WTC11 (cell line): ENCODE measurements around the gene KRT14. TPM values are rescaled to one million over a fixed set of nuclear protein-coding genes. Genes with fewer than 3 reads are reported as not detected.
"Not testable (repeated sequence)": the region's sequence is repeated elsewhere in the genome, so short reads cannot be mapped to it uniquely, and the experiment has no call there.

Experiments used
- ATAC-seq: fragments of 200-7000 bp; cut with Tn5 transposase; 2 replicates; pipeline ENCODE4 v1.10.0; 2021; ENCODE audit warnings: mild to moderate bottlenecking, moderate library complexity
- CTCF ChIA-PET: fragments of 300-600 bp; sonication (Branson Sonifier 250); formaldehyde crosslinking; loops from one replicate; lab custom pipeline; 2021; ENCODE audit warnings: antibody characterized with exemption; lab: Charles Lee
- POLR2A ChIA-PET: fragments of 350-600 bp; sonication (Branson Sonifier 250); formaldehyde crosslinking; loops from one replicate; lab custom pipeline; 2021; ENCODE audit warnings: antibody characterized with exemption; lab: Charles Lee
- DNase-seq: peaks from one replicate; pipeline ENCODE4 v3.0.0; 2021; ENCODE audit warnings: low spot score
- H3K27ac Mint-ChIP-seq: 2 replicates; pipeline ENCODE4 v1.8.0; 2021; ENCODE audit warnings: mixed read lengths
- H3K27me3 Mint-ChIP-seq: 2 replicates; pipeline ENCODE4 v1.8.0; 2021; ENCODE audit warnings: low read depth, mild to moderate bottlenecking, moderate library complexity, mixed read lengths
- H3K36me3 Mint-ChIP-seq: 2 replicates; pipeline ENCODE4 v1.8.0; 2021; ENCODE audit warnings: mixed read lengths
- H3K4me1 Mint-ChIP-seq: 2 replicates; pipeline ENCODE4 v1.8.0; 2022; ENCODE audit warnings: mixed read lengths
- H3K4me3 Mint-ChIP-seq: 2 replicates; pipeline ENCODE4 v1.8.0; 2021; ENCODE audit warnings: mild to moderate bottlenecking, moderate library complexity, mixed read lengths
- H3K9me3 Mint-ChIP-seq: 2 replicates; pipeline ENCODE4 v1.8.0; 2021; ENCODE audit warnings: mixed read lengths
- CBFB ChIP-seq: sonication (generic); formaldehyde crosslinking; IDR thresholded peaks from 2 replicates; pipeline ENCODE4 v1.8.1; 2022; ENCODE audit warnings: mild to moderate bottlenecking, low read depth, missing genetic modification reagents
- GRHL2 ChIP-seq: fragments of 250-450 bp; sonication (Bioruptor Pico); IDR thresholded peaks from 2 replicates; pipeline ENCODE4 v1.8.0; 2022; ENCODE audit warnings: mild to moderate bottlenecking, moderate library complexity; ENCODE audit not compliant: insufficient replicate concordance, severe bottlenecking
- GTF2I ChIP-seq: fragments of 250-450 bp; sonication (Bioruptor Pico); conservative IDR thresholded peaks from 2 replicates; pipeline ENCODE4 v1.4.0; 2021; ENCODE audit warnings: mild to moderate bottlenecking
- JUN ChIP-seq: sonication (generic); formaldehyde crosslinking; IDR thresholded peaks from 2 replicates; pipeline ENCODE4 v1.8.0; 2023; ENCODE audit warnings: mild to moderate bottlenecking, missing genetic modification reagents
- KAT7 ChIP-seq: sonication (generic); formaldehyde crosslinking; IDR thresholded peaks from 2 replicates; pipeline ENCODE4 v1.8.1; 2023; ENCODE audit warnings: missing genetic modification reagents, mild to moderate bottlenecking, borderline replicate concordance
- MXD4 ChIP-seq: fragments of 250-450 bp; sonication (Bioruptor Pico); IDR thresholded peaks from 2 replicates; pipeline ENCODE4 v1.8.0; 2021; ENCODE audit warnings: mild to moderate bottlenecking, moderate library complexity, borderline replicate concordance
- NFATC4 ChIP-seq: fragments of 250-450 bp; sonication (Bioruptor Pico); IDR thresholded peaks from 2 replicates; pipeline ENCODE4 v1.9.0; 2021; ENCODE audit warnings: mild to moderate bottlenecking
- NR1H2 ChIP-seq: sonication (generic); formaldehyde crosslinking; IDR thresholded peaks from 2 replicates; pipeline ENCODE4 v1.9.0; 2021; ENCODE audit warnings: mild to moderate bottlenecking, moderate library complexity, missing genetic modification reagents
- NR3C1 ChIP-seq: sonication (generic); formaldehyde crosslinking; conservative IDR thresholded peaks from 2 replicates; pipeline ENCODE4 v1.8.1; 2023; ENCODE audit warnings: low read depth, mild to moderate bottlenecking, missing genetic modification reagents
- RELA ChIP-seq: sonication (generic); formaldehyde crosslinking; IDR thresholded peaks from 2 replicates; pipeline ENCODE4 v1.8.1; 2022; ENCODE audit warnings: missing genetic modification reagents, mild to moderate bottlenecking, borderline replicate concordance
- RORB ChIP-seq: fragments of 250-450 bp; sonication (Bioruptor Pico); IDR thresholded peaks from 2 replicates; pipeline ENCODE4 v1.9.0; 2021; ENCODE audit warnings: mild to moderate bottlenecking
- SOX15 ChIP-seq: fragments of 250-450 bp; sonication (Bioruptor Pico); IDR thresholded peaks from 2 replicates; pipeline ENCODE4 v1.9.0; 2021; ENCODE audit warnings: mild to moderate bottlenecking
- TP53 ChIP-seq: sonication (generic); formaldehyde crosslinking; IDR thresholded peaks from 2 replicates; pipeline ENCODE4 v1.8.1; 2023; ENCODE audit warnings: mild to moderate bottlenecking, missing genetic modification reagents
- ZNF396 ChIP-seq: fragments of 250-450 bp; sonication (Bioruptor Pico); IDR thresholded peaks from 2 replicates; pipeline ENCODE4 v1.8.0; 2021; ENCODE audit warnings: mild to moderate bottlenecking, moderate library complexity, borderline replicate concordance
- total RNA-seq: library from RNA; stranded (reverse); gene quantifications from 3 replicates; pipeline ENCODE4 v1.2.3, GENCODE V29; 2021
- TF ChIP-seq, protein P1 (sequence below): sonication (generic); formaldehyde crosslinking; IDR thresholded peaks from 2 replicates; pipeline ENCODE4 v1.8.0; 2023; ENCODE audit warnings: missing genetic modification reagents, mild to moderate bottlenecking, borderline replicate concordance
- TF ChIP-seq, protein P2 (sequence below): sonication (generic); formaldehyde crosslinking; IDR thresholded peaks from 2 replicates; pipeline ENCODE4 v1.8.0; 2022; ENCODE audit warnings: mild to moderate bottlenecking, missing genetic modification reagents
- TF ChIP-seq, protein P3 (sequence below): sonication (generic); formaldehyde crosslinking; IDR thresholded peaks from 2 replicates; pipeline ENCODE4 v1.8.1; 2022; ENCODE audit warnings: low read depth, mild to moderate bottlenecking, moderate library complexity, missing genetic modification reagents, borderline replicate concordance
- TF ChIP-seq, protein P4 (sequence below): fragments of 250-450 bp; sonication (Bioruptor Pico); IDR thresholded peaks from 2 replicates; pipeline ENCODE4 v1.9.0; 2021; ENCODE audit warnings: mild to moderate bottlenecking

Gene KRT14
- total RNA-seq, 1 experiment from 2014 or later, result not detected

DNA sequence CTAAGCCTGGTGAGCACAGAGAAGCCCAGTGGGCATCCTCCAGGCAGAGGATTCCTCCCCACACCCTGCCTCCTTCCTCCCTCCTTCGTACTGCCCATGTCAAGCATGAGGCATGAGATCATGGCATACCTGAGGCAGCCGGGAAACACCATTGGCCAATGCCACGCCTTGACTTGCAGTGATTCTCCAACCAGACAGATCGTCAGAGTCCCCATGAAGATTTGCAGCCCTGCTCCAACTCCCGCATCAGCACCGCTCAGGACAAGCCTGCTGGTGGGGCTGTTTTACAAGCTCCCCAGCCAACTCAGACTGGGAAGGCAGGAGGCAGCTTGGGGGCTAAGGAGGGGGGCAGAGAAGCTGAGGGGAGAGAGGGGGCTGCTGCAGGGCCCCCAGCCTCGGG lies 28.8 kb upstream of the KRT14 start (continued):
- TF ChIP-seq, protein P1, sequence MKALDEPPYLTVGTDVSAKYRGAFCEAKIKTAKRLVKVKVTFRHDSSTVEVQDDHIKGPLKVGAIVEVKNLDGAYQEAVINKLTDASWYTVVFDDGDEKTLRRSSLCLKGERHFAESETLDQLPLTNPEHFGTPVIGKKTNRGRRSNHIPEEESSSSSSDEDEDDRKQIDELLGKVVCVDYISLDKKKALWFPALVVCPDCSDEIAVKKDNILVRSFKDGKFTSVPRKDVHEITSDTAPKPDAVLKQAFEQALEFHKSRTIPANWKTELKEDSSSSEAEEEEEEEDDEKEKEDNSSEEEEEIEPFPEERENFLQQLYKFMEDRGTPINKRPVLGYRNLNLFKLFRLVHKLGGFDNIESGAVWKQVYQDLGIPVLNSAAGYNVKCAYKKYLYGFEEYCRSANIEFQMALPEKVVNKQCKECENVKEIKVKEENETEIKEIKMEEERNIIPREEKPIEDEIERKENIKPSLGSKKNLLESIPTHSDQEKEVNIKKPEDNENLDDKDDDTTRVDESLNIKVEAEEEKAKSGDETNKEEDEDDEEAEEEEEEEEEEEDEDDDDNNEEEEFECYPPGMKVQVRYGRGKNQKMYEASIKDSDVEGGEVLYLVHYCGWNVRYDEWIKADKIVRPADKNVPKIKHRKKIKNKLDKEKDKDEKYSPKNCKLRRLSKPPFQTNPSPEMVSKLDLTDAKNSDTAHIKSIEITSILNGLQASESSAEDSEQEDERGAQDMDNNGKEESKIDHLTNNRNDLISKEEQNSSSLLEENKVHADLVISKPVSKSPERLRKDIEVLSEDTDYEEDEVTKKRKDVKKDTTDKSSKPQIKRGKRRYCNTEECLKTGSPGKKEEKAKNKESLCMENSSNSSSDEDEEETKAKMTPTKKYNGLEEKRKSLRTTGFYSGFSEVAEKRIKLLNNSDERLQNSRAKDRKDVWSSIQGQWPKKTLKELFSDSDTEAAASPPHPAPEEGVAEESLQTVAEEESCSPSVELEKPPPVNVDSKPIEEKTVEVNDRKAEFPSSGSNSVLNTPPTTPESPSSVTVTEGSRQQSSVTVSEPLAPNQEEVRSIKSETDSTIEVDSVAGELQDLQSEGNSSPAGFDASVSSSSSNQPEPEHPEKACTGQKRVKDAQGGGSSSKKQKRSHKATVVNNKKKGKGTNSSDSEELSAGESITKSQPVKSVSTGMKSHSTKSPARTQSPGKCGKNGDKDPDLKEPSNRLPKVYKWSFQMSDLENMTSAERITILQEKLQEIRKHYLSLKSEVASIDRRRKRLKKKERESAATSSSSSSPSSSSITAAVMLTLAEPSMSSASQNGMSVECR (CRISPR knock-in tag), result no peak
- TF ChIP-seq ZNF396, result no peak

DNA sequence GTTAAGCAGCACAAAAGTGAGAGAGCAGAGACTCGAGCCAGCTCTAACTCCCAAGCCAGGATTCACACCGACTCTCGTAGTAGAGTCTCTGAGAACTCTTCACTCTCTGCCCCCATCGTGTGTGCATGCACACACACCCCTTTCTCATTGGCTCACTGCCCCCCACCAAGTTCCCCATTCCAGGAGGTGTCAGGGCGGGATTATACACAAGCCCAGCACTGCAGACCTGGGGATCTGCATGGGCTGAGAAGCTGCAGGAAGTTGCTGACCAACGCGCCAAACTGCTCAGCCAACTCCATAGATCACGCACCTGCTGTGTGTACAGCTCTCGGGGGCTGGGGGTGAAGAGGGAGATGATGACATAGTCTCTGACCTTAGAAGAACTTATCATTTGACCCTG lies 28.1 kb upstream of the KRT14 start:
- DNase-seq, H3K27me3 Mint-ChIP-seq, ATAC-seq, H3K27ac Mint-ChIP-seq, H3K9me3 Mint-ChIP-seq, POLR2A ChIA-PET, H3K36me3 Mint-ChIP-seq, H3K4me3 Mint-ChIP-seq: not testable (repeated sequence)
- CTCF ChIA-PET, result interaction anchor here (0.8 to 2.7 kb wide), 5 partner anchors 13 to 66 kb away, joined by 3 to 8 read pairs (median 7); no protein-coding TSS in a partner anchor
- peaks cover 12% of the 10 kb centered on the region; the same call in 1 of the 2 replicates for H3K4me1 Mint-ChIP-seq

DNA sequence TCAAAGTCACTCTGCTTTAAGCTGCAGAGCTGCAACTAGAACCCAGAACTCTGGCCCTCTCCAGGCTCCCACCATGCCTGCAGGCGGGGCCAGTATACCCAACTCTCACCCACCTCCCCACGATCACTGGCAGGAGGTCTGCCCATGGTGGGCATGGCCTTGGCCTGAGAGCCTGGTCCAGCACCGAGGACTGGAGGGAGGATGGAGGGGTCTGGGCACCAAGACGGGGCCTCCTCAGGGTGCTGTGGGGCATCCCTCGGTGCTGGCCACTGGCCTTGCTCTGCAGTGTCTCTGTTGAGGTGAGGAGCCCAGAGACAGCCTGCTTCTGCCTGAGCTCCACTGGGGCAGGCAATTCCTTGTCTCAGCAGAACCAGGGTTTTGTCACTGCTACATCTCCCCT lies 27.4 kb upstream of the KRT14 start:
- no peak overlapping the region for H3K4me3 Mint-ChIP-seq
- H3K4me1 Mint-ChIP-seq, result peaks cover 13% of the 10 kb centered on the region; the same call in 1 of the 2 replicates
- H3K27me3 Mint-ChIP-seq, result no peaks in the 10 kb centered on the region

More for the DNA sequence above, 27.4 kb upstream of the KRT14 start:
- DNase-seq, result no peak
- Mint-ChIP-seq H3K27ac (no peak overlapping the region), H3K9me3 (no peaks in the 10 kb centered on the region), H3K36me3 (no peaks in the 10 kb centered on the region)
- ChIA-PET CTCF (interaction anchor here (0.8 to 2.2 kb wide), 3 partner anchors 34 to 65 kb away, joined by 3 to 8 read pairs (median 7); no protein-coding TSS in a partner anchor), POLR2A (no interaction called here)
- ATAC-seq, result no peak
- no peak for TF ChIP-seq RORB (CRISPR knock-in tag)
- TF ChIP-seq, protein P1 (CRISPR knock-in tag), result no peak
- TF ChIP-seq KAT7 (CRISPR knock-in tag), result no peak
- TF ChIP-seq, protein P2, sequence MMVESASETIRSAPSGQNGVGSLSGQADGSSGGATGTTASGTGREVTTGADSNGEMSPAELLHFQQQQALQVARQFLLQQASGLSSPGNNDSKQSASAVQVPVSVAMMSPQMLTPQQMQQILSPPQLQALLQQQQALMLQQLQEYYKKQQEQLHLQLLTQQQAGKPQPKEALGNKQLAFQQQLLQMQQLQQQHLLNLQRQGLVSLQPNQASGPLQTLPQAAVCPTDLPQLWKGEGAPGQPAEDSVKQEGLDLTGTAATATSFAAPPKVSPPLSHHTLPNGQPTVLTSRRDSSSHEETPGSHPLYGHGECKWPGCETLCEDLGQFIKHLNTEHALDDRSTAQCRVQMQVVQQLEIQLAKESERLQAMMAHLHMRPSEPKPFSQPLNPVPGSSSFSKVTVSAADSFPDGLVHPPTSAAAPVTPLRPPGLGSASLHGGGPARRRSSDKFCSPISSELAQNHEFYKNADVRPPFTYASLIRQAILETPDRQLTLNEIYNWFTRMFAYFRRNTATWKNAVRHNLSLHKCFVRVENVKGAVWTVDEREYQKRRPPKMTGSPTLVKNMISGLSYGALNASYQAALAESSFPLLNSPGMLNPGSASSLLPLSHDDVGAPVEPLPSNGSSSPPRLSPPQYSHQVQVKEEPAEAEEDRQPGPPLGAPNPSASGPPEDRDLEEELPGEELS (CRISPR knock-in tag), result no peak
- TF ChIP-seq, protein P3, sequence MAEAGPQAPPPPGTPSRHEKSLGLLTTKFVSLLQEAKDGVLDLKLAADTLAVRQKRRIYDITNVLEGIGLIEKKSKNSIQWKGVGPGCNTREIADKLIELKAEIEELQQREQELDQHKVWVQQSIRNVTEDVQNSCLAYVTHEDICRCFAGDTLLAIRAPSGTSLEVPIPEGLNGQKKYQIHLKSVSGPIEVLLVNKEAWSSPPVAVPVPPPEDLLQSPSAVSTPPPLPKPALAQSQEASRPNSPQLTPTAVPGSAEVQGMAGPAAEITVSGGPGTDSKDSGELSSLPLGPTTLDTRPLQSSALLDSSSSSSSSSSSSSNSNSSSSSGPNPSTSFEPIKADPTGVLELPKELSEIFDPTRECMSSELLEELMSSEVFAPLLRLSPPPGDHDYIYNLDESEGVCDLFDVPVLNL (CRISPR knock-in tag), result no peak
- TF ChIP-seq RELA (CRISPR knock-in tag), result no peak
- no peak for TF ChIP-seq TP53 (CRISPR knock-in tag)
- no peak for TF ChIP-seq NFATC4 (CRISPR knock-in tag)
- TF ChIP-seq, protein P4, sequence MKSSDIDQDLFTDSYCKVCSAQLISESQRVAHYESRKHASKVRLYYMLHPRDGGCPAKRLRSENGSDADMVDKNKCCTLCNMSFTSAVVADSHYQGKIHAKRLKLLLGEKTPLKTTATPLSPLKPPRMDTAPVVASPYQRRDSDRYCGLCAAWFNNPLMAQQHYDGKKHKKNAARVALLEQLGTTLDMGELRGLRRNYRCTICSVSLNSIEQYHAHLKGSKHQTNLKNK (CRISPR knock-in tag), result no peak
- no peak for TF ChIP-seq NR3C1 (CRISPR knock-in tag)
- no peak for TF ChIP-seq SOX15
- TF ChIP-seq MXD4 (CRISPR knock-in tag), result no peak
- no peak for TF ChIP-seq NR1H2 (CRISPR knock-in tag)
- TF ChIP-seq JUN (CRISPR knock-in tag), result no peak
- no peak for TF ChIP-seq ZNF396
- TF ChIP-seq GRHL2, result no peak
- no peak for TF ChIP-seq CBFB (CRISPR knock-in tag)
- TF ChIP-seq GTF2I (CRISPR knock-in tag), result no peak
